HG03039 (cell line): ENCODE data around the gene TIMP3.

Experiments used
- ATAC-seq: cut with Tn5 transposase; IDR thresholded peaks from one replicate; pipeline ENCODE4 v1.9.1; 2021; ENCODE audit warnings: mild to moderate bottlenecking, moderate library complexity; ENCODE audit not compliant: unreplicated experiment

The TIMP3 gene

DNA sequence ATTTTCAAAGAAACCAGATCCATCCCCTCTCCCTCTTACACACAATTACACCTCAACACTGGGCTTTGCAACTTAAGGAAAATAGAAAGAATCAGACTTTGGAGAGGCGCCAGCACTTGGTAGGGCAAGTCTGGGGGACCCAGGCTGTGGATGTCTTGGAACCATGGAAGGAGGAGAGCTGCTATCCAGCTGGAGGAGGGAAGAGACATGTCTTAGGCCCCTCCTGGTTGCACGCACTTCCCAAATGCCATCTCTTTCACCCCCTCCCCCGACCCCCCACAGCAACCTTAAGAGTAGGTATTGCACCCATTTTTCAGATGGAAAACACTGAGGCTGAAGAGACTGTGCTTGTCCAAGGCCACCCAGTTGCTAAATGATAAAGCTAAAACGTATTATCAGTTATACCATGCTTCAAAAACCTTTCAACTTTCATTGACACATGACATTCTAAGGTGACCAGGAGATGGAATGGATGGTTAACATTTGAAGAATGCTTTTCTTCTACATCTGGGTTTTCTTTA, 3.9 kb downstream of the TIMP3 start:
- ATAC-seq: no peak

DNA sequence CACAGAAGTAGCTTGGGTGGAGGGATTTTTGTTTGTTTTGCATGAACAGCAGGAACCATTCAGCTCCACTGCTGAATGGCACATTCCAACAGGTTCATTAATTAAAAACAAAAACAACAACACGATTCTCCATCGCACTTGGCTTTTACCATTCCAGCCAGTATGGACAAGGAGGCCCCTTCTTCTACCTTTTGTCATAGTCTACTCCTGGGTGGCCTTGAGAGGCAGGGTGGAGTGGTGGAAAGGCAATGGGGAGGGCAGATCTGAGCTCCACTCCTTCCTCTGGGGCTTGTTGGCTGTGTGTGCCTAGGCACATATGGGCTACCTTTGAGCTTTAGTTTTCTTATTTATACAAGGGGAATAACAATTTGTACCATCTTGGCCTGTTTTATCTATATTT, 4.8 kb downstream of the TIMP3 start:
- ATAC-seq: no peak

DNA sequence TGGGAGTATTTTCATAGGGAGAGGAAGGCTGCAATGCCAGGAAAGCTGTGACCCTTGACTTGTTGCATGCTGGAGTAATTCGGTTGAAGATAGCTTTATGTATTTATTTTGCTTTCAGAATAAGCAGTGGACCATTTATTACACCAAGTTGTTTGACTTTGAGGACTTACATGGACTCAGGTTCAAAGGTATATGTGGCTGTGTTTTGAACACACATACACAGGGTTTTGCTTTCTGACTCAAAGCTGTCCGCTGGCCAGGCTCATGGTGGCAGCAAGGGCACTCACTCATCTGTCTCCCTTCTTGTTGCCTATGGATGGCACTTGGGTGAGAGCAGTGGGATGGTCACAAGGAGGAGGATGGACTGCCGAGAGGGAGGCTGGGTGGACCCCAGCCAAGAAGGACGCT, 6.5 kb downstream of the TIMP3 start:
- no peak for ATAC-seq

DNA sequence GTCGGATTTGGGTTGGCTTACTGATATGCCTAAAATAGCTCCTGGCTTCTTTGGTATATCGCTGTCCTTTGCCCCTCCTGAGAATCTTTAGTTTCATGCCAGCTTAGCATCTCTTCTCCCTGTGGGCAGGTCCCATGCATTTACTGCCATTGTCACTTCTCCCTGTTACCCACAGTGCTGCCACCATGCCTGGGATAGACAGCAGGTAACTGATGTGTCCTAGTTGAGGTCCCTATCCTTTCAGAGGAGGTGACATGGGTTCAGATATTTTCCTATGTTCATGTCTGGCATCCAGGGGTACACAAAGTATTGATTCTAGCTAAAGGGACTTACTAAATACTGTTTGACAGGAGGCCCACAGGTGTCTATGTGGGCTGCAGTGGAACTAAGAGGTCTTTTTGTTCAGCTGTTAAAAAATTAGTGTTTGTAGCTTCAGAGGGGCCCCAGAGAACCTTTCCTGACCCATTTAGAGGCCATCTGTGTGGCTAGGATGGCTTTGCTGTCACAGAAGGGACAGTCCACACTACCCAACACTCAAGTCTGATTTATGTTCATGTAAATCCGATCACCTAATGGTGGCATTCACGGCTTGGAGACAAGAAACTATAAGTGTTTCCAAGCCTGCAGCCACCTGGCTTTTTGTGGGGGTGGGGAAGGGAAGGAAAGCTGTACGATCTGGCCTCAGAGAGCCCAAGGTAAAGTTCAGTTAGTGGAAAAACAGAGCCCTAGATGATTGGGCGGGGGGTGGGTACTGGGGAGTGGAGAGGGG, 8.5 kb downstream of the TIMP3 start:
- ATAC-seq: no peak

DNA sequence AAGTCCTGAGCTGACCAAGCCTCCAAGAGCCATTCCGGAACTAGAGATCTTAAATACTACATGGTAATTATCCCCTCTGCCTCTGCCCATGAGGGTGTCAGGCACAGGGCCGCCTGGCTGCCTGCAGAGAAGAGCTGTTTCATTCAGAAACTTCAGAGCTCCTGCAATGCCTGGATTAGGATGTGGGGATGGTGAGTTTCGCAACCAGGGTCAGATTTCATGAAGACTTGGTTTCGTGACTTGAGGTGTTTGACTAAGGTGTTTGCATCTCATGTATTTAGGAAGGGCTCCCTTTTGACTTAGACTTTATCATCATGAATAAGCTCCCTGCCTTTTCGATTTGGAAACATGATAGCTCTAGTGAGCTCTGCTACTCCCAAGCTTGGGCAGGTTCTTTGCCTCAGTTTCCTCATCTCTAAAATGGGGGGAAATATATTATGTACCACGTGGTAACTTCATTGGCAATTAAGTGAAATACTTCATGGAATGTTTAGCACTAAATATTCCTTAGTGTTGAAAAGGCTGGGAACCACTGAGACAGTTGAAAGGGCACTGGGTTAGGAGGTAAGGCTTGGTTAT, 9.1 kb downstream of the TIMP3 start:
- no peak for ATAC-seq

GRCh38 chr22:32811788-32812545, 10.5 kb downstream of the TIMP3 start:
- no peak for ATAC-seq

DNA sequence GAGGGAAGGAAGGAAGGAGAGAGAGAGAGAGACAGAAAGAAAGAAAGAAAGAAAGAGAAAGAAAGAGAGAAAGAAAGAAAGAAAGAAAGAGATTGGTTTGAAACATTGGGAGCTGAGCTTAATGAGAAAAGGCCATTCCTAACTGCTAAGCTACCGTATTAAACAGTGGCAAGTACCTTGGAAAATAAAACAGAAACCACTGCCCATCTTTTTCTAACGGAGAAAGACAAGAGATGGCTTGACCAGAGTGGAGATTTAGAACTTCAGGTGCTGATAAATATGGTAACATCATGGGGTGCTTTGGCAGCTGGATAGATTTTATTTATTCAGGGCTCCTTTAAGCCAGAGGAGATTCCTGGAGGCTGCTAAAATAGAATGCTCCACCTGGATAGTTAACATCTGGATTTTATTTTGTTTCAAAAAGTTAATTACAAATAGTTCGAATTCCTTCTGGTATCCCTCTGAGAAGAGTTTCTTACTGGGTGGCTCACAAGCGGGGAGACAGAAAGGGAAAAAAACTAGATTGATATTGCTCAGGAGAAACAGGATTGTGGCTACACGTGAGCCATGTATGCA, 12.9 kb downstream of the TIMP3 start:
- ATAC-seq: no peak

DNA sequence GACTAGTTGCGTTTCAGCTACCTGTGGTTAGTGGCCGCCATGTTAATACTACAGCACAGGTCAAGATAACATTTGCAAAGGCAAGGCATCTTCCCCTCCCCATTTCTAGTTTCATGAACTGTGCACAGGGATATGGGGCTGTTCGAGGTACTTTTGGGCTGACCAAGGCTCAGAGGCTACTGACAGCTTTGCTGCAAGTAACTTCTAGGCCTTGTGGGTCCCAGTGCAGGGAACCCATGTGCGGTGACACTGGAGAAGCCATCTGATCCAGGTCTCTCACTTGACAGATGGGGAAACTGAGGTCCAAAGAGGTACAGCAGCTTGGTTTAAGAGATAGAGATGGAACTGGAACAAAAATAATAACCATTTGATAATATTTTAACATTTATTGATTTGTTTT, 13.6 kb downstream of the TIMP3 start:
- ATAC-seq: no peak

GRCh38 chr22:32815943-32816342, 14.4 kb downstream of the TIMP3 start:
- no peak for ATAC-seq

GRCh38 chr22:32817137-32817730, 15.7 kb downstream of the TIMP3 start:
- ATAC-seq: no peak

- ATAC-seq: no peak
Measured at GRCh38 chr22:32818446-32819115, 17.1 kb downstream of the TIMP3 start.

DNA sequence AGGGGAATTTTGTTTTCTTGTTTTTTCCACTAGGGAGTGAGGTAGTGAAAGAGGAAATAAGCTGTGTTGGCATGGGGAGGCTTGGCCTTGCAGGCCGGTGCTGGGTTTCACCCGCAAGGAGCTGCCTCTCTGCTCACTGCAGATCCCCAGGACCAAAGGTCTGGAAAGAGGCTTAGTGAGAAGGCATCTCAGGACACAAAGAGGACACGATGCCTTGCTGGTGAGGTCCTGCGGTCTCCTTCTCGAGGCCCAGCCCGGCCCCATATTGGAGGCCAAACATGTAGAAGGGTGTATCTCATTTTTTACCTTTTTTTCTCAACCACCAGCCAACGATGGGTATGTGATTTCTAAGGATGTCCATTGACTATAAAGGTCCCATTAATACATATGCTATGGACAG, 17.6 kb downstream of the TIMP3 start:
- no peak for ATAC-seq

- no peak for ATAC-seq
Measured at GRCh38 chr22:32820131-32821119, 18.9 kb downstream of the TIMP3 start.

DNA sequence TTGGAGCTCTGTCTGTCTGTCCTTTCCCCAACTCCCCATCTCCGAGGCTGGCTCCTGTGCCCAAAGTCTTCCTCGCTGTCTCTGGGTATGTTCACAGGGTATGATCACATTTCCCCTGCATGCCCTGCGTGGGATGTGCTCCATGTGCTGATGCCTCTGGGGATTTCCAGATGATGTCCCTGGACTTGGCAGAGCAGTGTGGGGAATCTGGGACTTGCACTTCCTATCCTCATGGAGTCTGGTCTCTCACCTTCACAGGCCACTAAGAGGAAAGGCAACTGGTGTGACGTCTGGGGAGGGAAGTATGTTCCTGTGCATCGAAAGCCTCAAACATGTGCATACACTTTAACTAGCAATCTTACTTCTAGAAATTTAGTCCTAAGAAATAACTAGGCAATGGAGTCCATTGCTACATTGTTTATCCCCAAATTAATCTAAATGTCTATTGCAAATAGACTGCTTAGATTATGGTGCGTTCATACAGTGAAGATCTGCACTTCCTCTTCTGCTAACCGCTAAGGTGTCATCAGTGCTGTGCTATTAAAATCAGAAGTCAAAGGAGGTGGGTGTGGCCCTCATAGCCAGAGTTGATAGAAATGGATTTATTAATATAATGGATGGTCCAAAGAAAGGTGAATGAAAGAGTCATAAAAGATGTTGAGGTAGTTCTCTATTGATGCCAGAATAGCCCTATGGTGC, 20.8 kb downstream of the TIMP3 start:
- ATAC-seq: no peak

DNA sequence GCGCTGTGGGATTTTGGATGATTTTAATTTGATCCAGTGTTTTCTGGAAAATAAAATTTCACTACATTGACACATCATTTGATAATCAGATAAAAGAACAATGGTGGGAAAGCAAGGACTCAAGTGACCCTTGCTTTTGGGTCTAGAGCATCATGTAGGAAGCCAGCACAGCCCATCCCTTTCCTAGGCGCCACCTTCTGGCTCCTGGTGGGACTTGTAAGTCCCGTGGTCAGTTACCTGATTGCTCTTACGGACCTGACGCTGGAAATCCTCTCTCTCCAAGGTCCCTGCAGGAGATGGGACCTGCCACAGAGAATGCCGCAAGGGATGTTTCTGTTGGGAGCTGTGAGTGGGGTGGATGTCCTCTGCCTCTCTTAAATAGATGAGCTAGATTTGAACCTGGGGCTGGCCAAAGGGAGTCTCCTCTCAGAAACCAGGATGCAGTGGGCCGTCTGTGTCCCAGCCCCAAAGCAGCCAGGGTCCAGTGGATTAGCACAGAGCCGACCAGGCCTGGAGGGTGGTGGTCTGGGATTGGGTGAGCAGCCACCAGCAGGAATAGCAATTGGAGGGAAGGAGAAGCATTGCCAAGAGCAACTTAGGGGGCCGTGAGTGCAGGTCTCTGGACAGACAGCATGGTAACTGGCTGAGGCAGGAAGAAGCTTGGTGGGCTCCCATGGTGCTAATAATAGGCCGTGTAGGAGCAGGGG, 21.7 kb downstream of the TIMP3 start:
- no peak for ATAC-seq

- no peak for ATAC-seq
Measured at GRCh38 chr22:32824531-32825312, 23.2 kb downstream of the TIMP3 start.

DNA sequence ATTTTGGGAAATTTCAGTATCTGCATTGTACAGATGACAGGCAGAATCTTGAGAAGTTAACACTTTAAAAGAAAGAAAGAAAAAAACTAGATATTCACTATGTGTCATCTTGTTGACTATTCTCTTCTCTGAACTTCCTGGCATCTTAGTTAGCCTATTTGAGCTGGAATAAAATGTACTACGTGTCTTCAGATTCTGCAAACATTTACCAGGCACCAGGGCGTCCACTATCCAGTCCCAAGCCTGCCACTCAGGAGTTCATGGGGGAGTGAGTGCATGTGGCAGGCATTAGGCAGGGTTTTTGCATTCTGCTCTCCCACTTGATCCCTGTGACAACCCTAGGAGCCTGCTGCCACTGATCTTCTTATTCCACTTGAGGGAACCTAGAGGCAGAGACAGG, 25.0 kb downstream of the TIMP3 start:
- ATAC-seq: no peak
